HG03575 (cell line): ENCODE data around the gene PRAMEF9.
"Not testable (repeated sequence)": the region's sequence is repeated elsewhere in the genome, so short reads cannot be mapped to it uniquely, and the experiment has no call there.

ENCODE experiments used
- ATAC-seq: cut with Tn5 transposase; IDR thresholded peaks from one replicate; pipeline ENCODE4 v1.9.1; 2021; ENCODE audit not compliant: unreplicated experiment, insufficient number of reproducible peaks, low FRiP score; ENCODE audit errors: extremely low read depth

Gene PRAMEF9

GRCh38 chr1:13171548-13171947 lies at the start of gene PRAMEF9:
PRAMEF9 (plus strand) TSS chr1:13171848; CDS start chr1:13175281, 3,433 bp downstream.
- ATAC-seq = not testable (repeated sequence)

GRCh38 chr1:13155909-13156308 lies 15.7 kb upstream of the PRAMEF9 start, which contains the start of gene PRAMEF26:
PRAMEF26 (minus strand) TSS chr1:13156009; CDS start chr1:13153095, 2,914 bp downstream.
- ATAC-seq = not testable (repeated sequence)

- not testable (repeated sequence) for ATAC-seq
Observed at GRCh38 chr1:13165531-13165930, 6.1 kb upstream of the PRAMEF9 start, which contains the start of gene HNRNPCL4. HNRNPCL4 (minus strand) TSS chr1:13165631; CDS start chr1:13165467, 164 bp downstream.

GRCh38 chr1:13201309-13201708 lies 29.7 kb downstream of the PRAMEF9 start, which contains the start of gene PRAMEF13:
PRAMEF13 (minus strand) TSS chr1:13201409; CDS start chr1:13199589, 1,820 bp downstream.
- ATAC-seq = not testable (repeated sequence)

GRCh38 chr1:13208712-13209111 lies 37.1 kb downstream of the PRAMEF9 start:
- not testable (repeated sequence) for ATAC-seq

- not testable (repeated sequence) for ATAC-seq
Observed at GRCh38 chr1:13216619-13217018, 45.0 kb downstream of the PRAMEF9 start.

GRCh38 chr1:13219203-13219602 lies 47.6 kb downstream of the PRAMEF9 start:
- ATAC-seq = not testable (repeated sequence)

GRCh38 chr1:13222788-13223187 lies 51.1 kb downstream of the PRAMEF9 start:
- ATAC-seq = not testable (repeated sequence)

- ATAC-seq = no peak
Observed at GRCh38 chr1:13224480-13225060, 52.9 kb downstream of the PRAMEF9 start.

- ATAC-seq = not testable (repeated sequence)
Observed at GRCh38 chr1:13225675-13226204, 54.1 kb downstream of the PRAMEF9 start, which contains the start of gene PRAMEF18. PRAMEF18 (minus strand) TSS chr1:13226154; CDS start chr1:13226106, 48 bp downstream.

GRCh38 chr1:13227271-13228055 lies 55.8 kb downstream of the PRAMEF9 start:
- ATAC-seq = not testable (repeated sequence)

- ATAC-seq = no peak
Observed at GRCh38 chr1:13228343-13228781, 56.7 kb downstream of the PRAMEF9 start.
